Measurements from ENCODE around the gene MROH2A.
"Not testable (repeated sequence)": the region's sequence is repeated elsewhere in the genome, so short reads cannot be mapped to it uniquely, and the experiment has no call there.

MROH2A gene

GRCh38 chr2:233853353-233853752, 75.2 kb downstream of the MROH2A start:
- no peak for DNase-seq (ENCODE audit: low read depth, low spot score)

GRCh38 chr2:233853883-233854240, 75.7 kb downstream of the MROH2A start:
- DNase-seq (ENCODE audit: low read depth, low spot score) = no peak

DNA sequence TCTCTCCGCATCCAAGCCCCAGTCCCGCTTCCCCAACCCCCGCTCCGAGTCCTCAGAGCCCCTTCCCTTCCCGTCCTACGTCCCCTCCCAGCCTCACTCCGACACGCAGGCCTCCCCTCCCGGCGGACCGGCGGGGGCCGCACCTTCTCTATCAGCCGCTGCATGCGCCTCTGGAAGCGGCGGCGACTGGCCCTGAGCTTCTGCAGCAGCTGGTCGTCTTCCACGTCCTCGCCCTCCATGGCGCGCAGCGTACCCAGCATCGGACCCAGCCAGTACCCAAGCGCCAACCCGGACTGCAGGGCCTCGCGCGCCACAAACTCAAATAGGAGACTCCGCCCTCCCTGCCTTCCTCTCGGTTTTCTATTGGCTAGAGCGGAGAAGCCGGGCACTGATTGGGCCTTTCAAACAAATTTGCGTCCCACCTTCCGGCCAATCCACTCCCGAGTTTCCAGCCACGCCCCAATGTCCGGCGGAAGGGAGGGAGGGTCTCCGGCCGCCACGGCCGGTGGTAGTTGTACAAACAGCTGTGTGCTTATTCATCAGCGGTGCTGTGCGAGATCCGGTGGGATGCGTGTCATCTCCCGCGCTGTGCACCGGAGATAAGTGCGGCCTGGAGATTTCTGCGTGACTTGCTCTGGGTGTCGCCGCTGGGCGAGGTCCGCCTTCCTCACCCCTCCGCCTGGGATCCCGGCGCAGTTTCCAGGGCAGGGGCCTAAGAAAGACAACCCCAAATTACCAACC, 76.3 kb downstream of the MROH2A start, which contains the start of gene HJURP:
HJURP (minus strand) TSS at position 295 of the 741 bp plus-strand sequence; CDS start at position 260, 35 bp downstream.
- peak; percentile 84 for DNase-seq (ENCODE audit: low read depth, low spot score)

DNA sequence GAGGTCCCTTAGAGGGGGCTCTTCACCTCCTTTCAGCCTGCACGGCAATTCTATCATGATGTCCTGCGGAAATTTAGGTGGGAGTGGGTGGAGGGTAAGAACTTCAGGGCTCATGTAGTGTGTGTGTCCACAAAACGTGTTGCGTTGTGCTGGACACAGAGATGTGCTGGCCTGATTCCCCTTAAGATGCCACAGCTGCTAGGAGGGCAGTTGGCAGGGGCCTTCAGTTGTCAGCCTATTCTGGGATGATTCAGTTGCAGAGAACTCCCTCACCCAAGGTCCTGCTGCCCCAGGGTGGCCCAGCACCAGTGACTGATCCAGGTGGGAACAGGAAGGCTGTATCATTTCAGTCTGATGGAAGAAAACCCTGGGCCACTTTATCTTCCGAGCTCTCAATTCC, 77.2 kb downstream of the MROH2A start:
- DNase-seq (ENCODE audit: low read depth, low spot score) = no peak

- no peak for DNase-seq (ENCODE audit: low read depth, low spot score)
Measured at GRCh38 chr2:233856184-233856583, 78.1 kb downstream of the MROH2A start.

DNA sequence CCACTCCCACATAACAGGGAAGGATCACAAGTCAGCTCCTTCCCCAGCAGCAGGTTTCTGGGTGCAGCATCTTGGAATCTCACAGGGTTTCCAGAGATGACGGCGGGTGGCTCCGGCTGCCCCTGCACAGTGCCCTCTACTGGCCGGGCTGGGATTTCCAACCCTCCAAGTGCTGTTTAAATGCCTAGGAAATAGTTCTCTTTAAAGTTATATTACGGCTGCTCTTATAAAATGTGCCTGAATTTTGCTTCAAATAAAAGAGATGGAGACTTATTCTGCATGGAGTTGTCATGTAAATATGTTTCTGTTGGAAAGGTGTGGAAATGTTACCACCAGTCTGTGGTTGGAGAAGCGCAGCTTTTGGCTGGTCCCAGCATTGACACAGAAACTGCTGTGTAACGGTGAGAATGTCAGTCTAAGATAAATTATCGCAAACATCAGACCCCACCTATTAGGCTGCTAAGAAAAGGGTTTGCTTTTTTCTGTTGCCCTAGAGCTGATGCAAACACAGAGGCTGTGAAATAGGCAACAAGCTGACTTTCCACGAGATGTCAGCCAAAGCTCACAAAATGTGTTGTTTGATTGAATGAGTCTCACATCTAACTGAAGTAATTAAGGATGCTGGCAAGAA, 79.5 kb downstream of the MROH2A start:
- no peak for DNase-seq (ENCODE audit: low read depth, low spot score)

DNA sequence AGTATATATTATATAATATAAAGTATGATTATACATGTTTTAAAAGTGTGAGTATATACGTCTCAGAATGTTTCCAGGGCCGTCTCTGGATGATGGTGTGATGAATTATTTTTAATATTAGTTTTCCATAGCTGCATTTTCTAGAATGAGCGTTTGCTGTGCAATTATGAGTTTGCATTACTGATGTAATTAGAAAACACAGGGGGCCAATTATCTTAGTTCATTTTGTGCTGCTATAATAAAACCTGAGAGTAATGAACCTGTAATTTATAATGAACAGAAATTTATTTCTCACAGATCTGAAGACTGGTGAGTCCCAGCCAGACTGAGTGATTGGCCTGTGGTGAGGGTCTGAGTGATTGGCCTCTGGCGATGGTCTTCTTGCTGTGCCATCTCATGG, 80.2 kb downstream of the MROH2A start:
- DNase-seq (ENCODE audit: low read depth, low spot score) = no peak

DNA sequence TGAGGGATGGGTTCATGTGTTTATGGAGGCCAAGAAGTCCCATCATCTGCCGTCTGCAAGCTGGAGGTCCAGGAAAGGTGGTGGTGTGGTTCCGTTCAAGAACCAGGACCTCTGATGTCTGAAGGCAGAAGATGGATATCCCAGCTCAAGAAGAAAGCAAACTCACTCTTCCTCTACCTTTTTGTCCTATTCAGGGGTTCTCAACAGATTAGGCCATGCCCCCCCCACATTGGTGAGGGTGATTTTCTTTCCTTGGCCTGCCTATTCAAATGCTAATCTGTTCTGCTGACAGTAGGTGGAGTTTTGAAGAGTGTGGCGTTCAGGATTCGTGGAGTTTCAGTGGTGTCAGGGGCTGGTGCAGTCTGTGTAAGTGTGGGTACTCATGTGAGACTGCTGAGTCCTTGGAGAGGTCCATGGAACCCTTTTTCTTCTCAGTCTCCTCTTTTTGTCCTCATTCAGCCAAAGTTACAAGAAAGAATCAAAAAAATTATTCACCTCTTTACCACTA, 84.2 kb downstream of the MROH2A start:
- no peak for DNase-seq (ENCODE audit: low read depth, low spot score)

DNA sequence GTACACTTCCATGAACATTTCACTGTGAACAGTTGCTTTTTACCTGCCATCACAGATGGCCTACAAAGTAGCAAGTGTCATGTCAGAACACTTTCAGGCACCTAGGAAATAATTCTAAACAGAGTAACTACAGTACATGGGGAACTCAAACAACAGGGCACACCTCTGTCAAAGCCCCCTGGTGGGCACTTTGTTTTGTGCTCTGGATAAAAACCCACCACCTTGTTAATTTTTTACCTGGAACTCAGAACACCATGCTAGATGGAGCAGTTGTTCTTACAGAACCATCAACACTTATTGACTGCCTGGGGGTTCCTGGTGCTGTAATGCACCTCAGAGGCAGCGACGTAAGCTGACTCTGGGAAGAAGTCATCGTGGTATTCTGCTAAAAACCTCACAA, 87.7 kb downstream of the MROH2A start:
- no peak for DNase-seq (ENCODE audit: low read depth, low spot score)

GRCh38 chr2:233866479-233866878, 88.3 kb downstream of the MROH2A start:
- no peak for DNase-seq (ENCODE audit: low read depth, low spot score)

DNA sequence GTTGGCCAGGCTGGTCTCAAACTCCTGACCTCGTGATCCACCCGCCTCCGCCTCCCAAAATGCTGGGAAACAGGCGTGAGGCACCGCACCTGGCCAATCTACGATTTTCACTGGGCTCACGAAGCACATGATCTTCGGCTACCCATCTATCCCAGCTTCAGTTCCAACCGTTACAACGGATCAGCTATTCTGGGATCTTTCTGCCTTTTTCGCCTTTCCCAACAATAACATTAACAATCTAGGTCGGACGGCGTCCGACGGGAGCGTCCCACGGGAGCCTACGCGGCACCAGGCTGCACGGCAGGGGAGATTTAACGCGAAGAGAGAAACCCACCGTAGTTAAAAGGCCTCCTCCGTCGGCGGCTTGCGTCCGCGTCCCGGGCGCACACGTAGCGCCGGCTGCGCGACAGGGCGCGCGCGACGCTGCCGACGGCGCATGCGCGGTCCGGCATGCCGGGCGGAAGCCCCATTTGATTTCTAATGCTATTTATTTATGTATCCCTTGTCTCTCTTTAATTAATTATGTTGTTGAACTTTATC, 89.9 kb downstream of the MROH2A start, which contains the start of gene MSL3B:
MSL3B (minus strand) TSS at position 394 of the 540 bp plus-strand sequence.
- peak; percentile 18 for DNase-seq (ENCODE audit: low read depth, low spot score)

DNA sequence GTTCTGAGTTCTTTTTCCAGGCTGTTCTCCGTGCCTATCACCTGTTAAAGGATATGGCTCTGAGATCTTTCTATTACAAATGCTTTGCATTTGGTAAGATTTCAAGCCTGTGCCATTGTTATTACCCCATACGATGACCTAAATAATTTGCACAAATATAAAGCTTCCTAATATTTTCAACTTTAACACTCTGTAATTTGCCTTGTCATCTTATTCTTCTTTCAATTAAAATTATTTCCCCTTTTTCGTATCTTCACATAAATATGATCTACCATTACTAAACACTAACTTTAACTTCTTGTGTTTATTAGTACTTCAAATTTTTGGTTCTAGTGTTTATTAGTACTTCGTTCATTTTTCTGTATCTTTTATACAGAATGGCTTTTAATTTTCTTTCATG, 93.3 kb downstream of the MROH2A start:
- DNase-seq (ENCODE audit: low read depth, low spot score) = no peak

- DNase-seq (ENCODE audit: low read depth, low spot score) = not testable (repeated sequence)
Measured at GRCh38 chr2:233872125-233872524, 94.0 kb downstream of the MROH2A start.

- DNase-seq (ENCODE audit: low read depth, low spot score) = no peak
Measured at GRCh38 chr2:233882353-233882752, 104.2 kb downstream of the MROH2A start.

All from brain pericyte (primary cell).